ENCODE measurements around the gene HOXB9. TPM values are rescaled to one million over a fixed set of nuclear protein-coding genes. Genes with fewer than 3 reads are reported as not detected.

HOXB9 gene
- total RNA-seq, 3 donors from 2014 or later (not counting 1 experiment from before 2014, with no cell fraction given): 0.12 to 1.0 (median 0.18) TPM

- Histone ChIP-seq H3K4me3 (ENCODE audit: low read length) (no peak overlapping the region), H3K4me1 (ENCODE audit: control insufficient read depth, insufficient read depth, low read length) (peaks cover 31% of the 10 kb centered on the region), H3K27ac (ENCODE audit: low read length) (no peak overlapping the region), H3K36me3 (ENCODE audit: control insufficient read depth, insufficient read depth, low read length) (no peaks in the 10 kb centered on the region), H3K27me3 (ENCODE audit: control insufficient read depth, insufficient read depth, low read length) (peaks cover 62% of the 10 kb centered on the region), H3K9me3 (ENCODE audit: control insufficient read depth, insufficient read depth, low read length) (no peaks in the 10 kb centered on the region)
- Mint-ChIP-seq H3K27ac (no peak overlapping the region), H3K9me3 (no peaks in the 10 kb centered on the region), H3K27me3 (ENCODE audit: low read depth in 2 of 2) (peaks cover 74 to 87% of the 10 kb centered on the region in 2 donors), H3K4me3 (no peak overlapping the region), H3K36me3 (no peaks in the 10 kb centered on the region), H3K4me1 (peaks cover 18 to 25% of the 10 kb centered on the region in 2 donors)
- intact Hi-C loops (cut with micrococcal nuclease): no loop called here
- no peak for TF ChIP-seq CTCF (IDR thresholded peaks at IDR 0.05)
- WGBS (ENCODE audit: insufficient coverage): 43% methylated on average over 5 of the region's 5 CpGs
- DNase-seq: no peak
- ATAC-seq: no peak
Measured at GRCh38 chr17:48628649-48629410, 2.7 kb upstream of the HOXB9 start.

DNA sequence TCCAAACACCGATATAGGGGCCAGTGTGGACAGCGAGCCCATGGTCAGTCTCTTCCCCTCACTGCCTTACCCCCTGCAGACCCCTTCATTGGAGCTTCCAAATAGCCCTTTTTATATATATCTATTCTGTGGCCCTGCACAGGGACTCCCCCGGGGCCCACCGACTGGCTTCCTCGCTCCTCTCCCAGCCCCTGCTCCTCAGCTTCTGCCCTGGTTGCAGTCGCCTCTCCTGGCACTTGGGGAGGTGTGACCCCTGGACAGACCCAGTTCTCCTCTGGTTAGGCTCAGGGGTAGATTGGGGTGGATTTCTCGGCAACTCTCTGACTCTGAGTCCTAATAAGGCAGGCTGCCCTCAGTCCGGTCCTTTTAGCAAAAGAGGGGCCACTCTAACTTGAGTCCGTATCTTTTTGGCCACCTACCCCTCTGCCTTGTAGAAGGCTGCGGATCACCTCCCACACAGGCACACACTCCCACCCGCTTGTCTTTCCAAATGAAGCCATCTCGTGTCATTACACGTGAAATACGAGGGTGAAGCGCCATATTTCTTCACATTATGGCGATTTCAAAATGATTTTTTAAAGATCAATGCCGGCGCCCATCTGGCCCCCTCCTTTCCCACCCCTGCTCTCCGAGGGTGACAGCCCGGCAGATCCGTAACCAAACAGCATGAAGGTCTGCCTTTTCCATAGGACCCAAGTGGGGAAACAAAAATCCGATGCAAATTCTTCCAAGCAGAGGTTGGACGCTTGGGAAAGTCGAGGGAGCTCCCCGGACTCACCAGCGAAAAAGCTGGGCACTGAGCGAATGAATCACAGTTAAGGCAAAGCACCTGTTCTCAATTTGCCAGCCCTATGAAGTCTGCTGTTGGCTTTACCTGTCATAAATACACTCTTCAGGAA is 1.7 kb upstream of the HOXB9 start:
- Mint-ChIP-seq H3K4me3 (peak overlapping the region; percentile 64), H3K27me3 (ENCODE audit: low read depth in 2 of 2) (peaks cover 80 to 90% of the 10 kb centered on the region in 2 donors), H3K36me3 (no peaks in the 10 kb centered on the region), H3K27ac (no peak overlapping the region), H3K4me1 (peaks cover 18 to 22% of the 10 kb centered on the region in 2 donors), H3K9me3 (no peaks in the 10 kb centered on the region)
- no peaks in the 10 kb centered on the region for H3K36me3 ChIP-seq (ENCODE audit: control insufficient read depth, insufficient read depth, low read length)
- ATAC-seq (no peak), DNase-seq (no peak)
- peaks cover 28% of the 10 kb centered on the region for H3K4me1 ChIP-seq (ENCODE audit: control insufficient read depth, insufficient read depth, low read length)
- TF ChIP-seq CTCF (IDR thresholded peaks at IDR 0.05): no peak
- H3K27ac ChIP-seq (ENCODE audit: low read length): no peak overlapping the region
- H3K27me3 ChIP-seq (ENCODE audit: control insufficient read depth, insufficient read depth, low read length): peaks cover 64% of the 10 kb centered on the region
- 78% methylated on average over 27 of the region's 27 CpGs for WGBS (ENCODE audit: insufficient coverage)
- no peak overlapping the region for H3K4me3 ChIP-seq (ENCODE audit: low read length)
- intact Hi-C loops (cut with micrococcal nuclease): no loop called here
- no peaks in the 10 kb centered on the region for H3K9me3 ChIP-seq (ENCODE audit: control insufficient read depth, insufficient read depth, low read length)

GRCh38 chr17:48627118-48627597 is 1.0 kb upstream of the HOXB9 start:
- DNase-seq (no peak), ATAC-seq (no peak)
- intact Hi-C loops (cut with micrococcal nuclease): no loop called here
- Histone ChIP-seq H3K36me3 (ENCODE audit: control insufficient read depth, insufficient read depth, low read length) (no peaks in the 10 kb centered on the region), H3K4me3 (ENCODE audit: low read length) (no peak overlapping the region), H3K27ac (ENCODE audit: low read length) (no peak overlapping the region), H3K27me3 (ENCODE audit: control insufficient read depth, insufficient read depth, low read length) (peaks cover 64% of the 10 kb centered on the region), H3K9me3 (ENCODE audit: control insufficient read depth, insufficient read depth, low read length) (no peaks in the 10 kb centered on the region), H3K4me1 (ENCODE audit: control insufficient read depth, insufficient read depth, low read length) (peaks cover 28% of the 10 kb centered on the region)
- H3K4me1 Mint-ChIP-seq: peaks cover 18 to 20% of the 10 kb centered on the region in 2 donors
- H3K27me3 Mint-ChIP-seq (ENCODE audit: low read depth in 2 of 2): peaks cover 80 to 90% of the 10 kb centered on the region in 2 donors
- peak overlapping the region; percentile 89 for H3K4me3 Mint-ChIP-seq
- no peak for TF ChIP-seq CTCF (IDR thresholded peaks at IDR 0.05)
- no peaks in the 10 kb centered on the region for H3K36me3 Mint-ChIP-seq
- H3K27ac Mint-ChIP-seq: no peak overlapping the region
- H3K9me3 Mint-ChIP-seq: no peaks in the 10 kb centered on the region
- 63% methylated on average over 4 of the region's 5 CpGs for WGBS (ENCODE audit: insufficient coverage)

All from natural killer cell (primary cell).